ENCODE results near the gene STX1B. TPM values are rescaled to one million over a fixed set of nuclear protein-coding genes. Genes with fewer than 3 reads are reported as not detected.

STX1B gene
- 0.32 TPM for total RNA-seq
- long read RNA-seq, result 0 reads

DNA sequence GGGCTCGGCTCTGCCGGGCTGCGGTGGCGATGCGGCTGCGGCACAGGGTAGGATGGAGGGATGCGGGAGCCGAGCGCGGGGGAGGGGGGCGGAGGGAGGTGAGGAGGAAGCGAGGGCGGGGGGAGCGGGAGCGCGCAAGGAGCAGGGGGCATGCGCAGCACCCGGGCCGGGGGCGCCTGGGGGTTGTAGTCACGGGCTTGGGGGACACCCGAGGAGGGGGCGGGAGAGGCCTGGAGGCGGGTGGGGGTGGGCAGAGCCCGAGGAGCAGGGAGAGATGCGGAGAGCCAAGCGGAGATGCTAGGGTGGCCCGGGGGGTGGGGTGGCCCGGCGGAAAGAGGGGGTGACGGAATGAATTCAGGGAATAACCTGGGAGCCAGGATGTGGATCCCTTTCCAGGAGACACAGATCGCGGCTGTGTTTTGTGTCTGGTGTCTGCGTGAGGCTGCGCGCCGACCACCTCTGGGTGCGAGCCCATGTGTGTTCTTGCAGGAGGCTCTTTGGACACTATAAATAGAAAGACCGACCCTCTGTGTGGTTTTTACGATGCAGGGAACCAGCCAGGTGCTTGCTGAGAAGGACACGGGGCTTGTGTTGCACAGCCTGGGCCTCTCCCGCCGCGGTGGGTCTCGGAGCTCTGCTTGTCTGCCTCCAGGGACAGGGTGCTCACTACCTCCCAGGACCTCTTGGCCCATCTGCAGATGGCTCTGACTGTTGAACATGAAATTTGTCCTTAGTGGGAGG is at the start of gene STX1B:
STX1B (minus strand) TSS at position 54 of the 741 bp plus-strand sequence. CDS start 242 bp downstream, outside the sequence.
- Histone ChIP-seq H3K9me3 (no peaks in the 10 kb centered on the region), H3K27ac (no peak within 1 kb of the TSS), H3K4me1 (no peaks in the 10 kb centered on the region), H3K36me3 (no peaks in the 10 kb centered on the region), H3K27me3 (ENCODE audit: low read depth) (peaks cover 54% of the 10 kb centered on the region), H3K4me3 (peak within 1 kb of the TSS; percentile 8)
- ATAC-seq, result peak in 1 of 2 donors; percentile 22
- intact Hi-C loops (cut with DNase I), result no loop called here
- DNase-seq, result no peak
- TF ChIP-seq, protein P1, sequence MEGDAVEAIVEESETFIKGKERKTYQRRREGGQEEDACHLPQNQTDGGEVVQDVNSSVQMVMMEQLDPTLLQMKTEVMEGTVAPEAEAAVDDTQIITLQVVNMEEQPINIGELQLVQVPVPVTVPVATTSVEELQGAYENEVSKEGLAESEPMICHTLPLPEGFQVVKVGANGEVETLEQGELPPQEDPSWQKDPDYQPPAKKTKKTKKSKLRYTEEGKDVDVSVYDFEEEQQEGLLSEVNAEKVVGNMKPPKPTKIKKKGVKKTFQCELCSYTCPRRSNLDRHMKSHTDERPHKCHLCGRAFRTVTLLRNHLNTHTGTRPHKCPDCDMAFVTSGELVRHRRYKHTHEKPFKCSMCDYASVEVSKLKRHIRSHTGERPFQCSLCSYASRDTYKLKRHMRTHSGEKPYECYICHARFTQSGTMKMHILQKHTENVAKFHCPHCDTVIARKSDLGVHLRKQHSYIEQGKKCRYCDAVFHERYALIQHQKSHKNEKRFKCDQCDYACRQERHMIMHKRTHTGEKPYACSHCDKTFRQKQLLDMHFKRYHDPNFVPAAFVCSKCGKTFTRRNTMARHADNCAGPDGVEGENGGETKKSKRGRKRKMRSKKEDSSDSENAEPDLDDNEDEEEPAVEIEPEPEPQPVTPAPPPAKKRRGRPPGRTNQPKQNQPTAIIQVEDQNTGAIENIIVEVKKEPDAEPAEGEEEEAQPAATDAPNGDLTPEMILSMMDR (IDR thresholded peaks at IDR 0.05), result no peak

DNA sequence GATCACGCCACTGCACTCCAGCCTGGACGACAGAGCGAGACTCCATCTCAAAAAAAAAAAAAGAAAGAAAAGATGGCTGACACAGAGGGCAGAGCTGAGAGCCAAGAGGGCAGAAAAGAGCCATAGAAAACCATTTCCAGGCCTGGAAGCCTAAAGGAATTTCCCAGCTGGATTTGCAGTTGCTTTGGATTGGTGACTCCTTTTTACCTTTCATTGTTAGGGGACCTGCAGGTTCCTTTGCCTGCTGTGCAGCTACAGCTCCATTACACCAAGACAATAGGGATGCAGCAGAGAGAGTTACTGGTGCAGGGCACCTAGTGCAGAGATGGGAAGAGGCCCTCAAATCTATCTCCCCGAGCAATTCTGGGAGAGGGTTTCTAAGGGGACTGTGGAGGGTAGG is 45.2 kb upstream of the STX1B start:
- H3K4me3 ChIP-seq, result no peak overlapping the region
- H3K27ac ChIP-seq, result no peak overlapping the region
- TF ChIP-seq, protein P1 (IDR thresholded peaks at IDR 0.05), result no peak
- no peaks in the 10 kb centered on the region for H3K27me3 ChIP-seq (ENCODE audit: low read depth)
- H3K4me1 ChIP-seq, result no peaks in the 10 kb centered on the region
- no peak for DNase-seq
- H3K36me3 ChIP-seq, result peaks cover 9% of the 10 kb centered on the region
- H3K9me3 ChIP-seq, result no peaks in the 10 kb centered on the region
- no peak for ATAC-seq
- intact Hi-C loops (cut with DNase I), result no loop called here

DNA sequence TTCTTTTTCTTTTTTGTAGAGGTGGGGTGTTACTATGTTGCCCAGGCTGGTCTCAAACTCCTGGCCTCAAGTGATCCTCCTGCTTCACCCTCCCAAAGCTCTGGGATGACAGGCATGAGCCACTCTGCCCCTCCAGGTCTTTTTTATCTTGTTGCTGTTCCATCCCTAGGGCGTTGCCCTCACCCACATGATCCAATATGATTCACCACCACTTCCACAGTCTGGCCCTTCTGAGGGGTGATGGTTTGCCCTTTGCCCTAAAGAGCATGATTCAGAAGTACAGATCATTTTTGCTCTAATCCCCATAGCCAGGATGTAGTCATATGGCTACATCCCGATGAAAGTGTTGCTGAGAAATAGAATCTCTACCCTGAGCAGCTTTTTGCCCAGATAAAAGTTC is 41.7 kb upstream of the STX1B start:
- no peak overlapping the region for H3K27ac ChIP-seq

DNA sequence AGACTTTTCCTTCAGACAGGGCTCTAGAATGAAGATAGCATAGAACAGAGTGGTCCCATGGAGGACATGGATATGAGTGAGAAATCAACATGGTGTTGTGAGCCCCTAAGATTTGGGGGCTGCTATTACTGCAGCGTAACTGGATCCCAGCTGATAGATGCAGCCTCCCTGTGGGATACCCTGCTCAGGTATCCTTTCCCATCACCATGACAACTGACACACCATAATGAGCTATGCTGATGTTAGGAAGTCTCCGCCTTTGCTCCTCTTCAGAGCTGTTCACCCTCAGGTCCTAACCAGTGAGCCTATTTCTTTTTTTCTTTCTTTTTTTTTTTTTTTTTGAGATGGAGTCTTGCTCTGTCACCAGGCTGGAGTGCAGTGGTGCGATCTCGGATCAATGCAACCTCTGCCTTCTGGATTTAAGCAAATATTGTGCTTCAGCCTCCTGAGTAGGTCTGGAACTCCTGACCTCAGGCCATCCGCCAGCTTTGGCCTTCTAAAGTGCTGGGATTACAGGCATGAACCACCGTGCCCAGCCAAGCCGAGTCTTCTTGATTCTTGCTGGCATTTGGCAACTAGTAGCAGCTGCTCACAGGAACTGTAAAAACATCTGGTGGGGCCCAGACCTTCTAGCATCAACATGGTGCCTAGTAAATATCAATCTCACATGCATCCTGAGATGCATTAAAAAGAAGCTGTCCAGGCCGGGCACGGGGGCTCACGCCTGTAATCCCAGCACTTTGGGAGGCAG is 40.0 kb upstream of the STX1B start:
- ATAC-seq, result no peak
- Histone ChIP-seq H3K4me1 (no peaks in the 10 kb centered on the region), H3K9me3 (no peaks in the 10 kb centered on the region), H3K36me3 (no peaks in the 10 kb centered on the region), H3K27ac (no peak overlapping the region), H3K4me3 (no peak overlapping the region), H3K27me3 (ENCODE audit: low read depth) (no peaks in the 10 kb centered on the region)
- DNase-seq, result no peak
- TF ChIP-seq, protein P1 (IDR thresholded peaks at IDR 0.05), result no peak
- intact Hi-C loops (cut with DNase I), result no loop called here

More for the DNA sequence above, 41.7 kb upstream of the STX1B start:
- H3K4me3 ChIP-seq, result no peak overlapping the region
- TF ChIP-seq, protein P1 (IDR thresholded peaks at IDR 0.05), result no peak
- H3K36me3 ChIP-seq, result no peaks in the 10 kb centered on the region
- peak; percentile 78 to 87 for ATAC-seq
- intact Hi-C loops (cut with DNase I), result no loop called here
- no peaks in the 10 kb centered on the region for H3K4me1 ChIP-seq
- H3K27me3 ChIP-seq (ENCODE audit: low read depth), result no peaks in the 10 kb centered on the region
- no peaks in the 10 kb centered on the region for H3K9me3 ChIP-seq
- no peak for DNase-seq

DNA sequence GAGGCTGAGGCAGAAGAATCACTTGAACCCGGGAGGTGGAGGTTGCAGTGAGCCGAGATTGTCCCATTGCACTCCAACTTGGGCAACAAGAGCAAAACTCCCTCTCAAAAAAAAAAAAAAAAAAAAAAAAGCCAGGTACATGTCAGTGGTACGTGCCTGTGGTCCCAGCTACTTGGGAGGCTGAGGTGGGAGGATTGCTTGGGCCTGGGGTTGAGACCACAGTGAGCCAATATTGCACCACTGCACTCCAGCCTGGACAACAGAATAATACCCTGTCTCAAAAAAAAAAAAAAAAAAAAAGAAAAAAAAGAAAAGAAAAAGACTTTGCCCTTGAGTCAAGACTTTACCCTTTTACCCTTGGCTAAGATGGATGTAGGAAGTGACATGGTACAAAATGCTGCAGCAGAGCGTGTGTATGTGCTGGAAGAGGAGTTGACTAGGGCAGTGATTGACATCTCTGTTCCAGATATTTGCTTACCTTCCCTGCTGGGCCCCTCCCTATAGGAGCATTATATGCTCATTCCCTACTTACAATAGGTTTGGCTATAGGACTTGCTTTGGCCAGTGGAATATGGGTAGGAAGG is 33.6 kb upstream of the STX1B start:
- no peak overlapping the region for H3K4me3 ChIP-seq
- intact Hi-C loops (cut with DNase I), result no loop called here

More for the DNA sequence above, 33.6 kb upstream of the STX1B start:
- DNase-seq (no peak), ATAC-seq (no peak)
- Histone ChIP-seq H3K27ac (no peak overlapping the region), H3K4me1 (no peaks in the 10 kb centered on the region), H3K27me3 (ENCODE audit: low read depth) (no peaks in the 10 kb centered on the region), H3K36me3 (peaks cover 42% of the 10 kb centered on the region), H3K9me3 (no peaks in the 10 kb centered on the region)
- TF ChIP-seq, protein P1 (IDR thresholded peaks at IDR 0.05), result no peak

Measured in lower lobe of right lung (tissue), 2 donors.